CD4-positive, alpha-beta memory T cell (primary cell): ENCODE measurements around the gene SNTB2. TPM values are rescaled to one million over a fixed set of nuclear protein-coding genes. Genes with fewer than 3 reads are reported as not detected.
A peak's percentile ranks its signal among the peaks of the same experiment; 100 is the strongest.

Experiments
- CTCF ChIA-PET: fragments of 350-600 bp; sonication (Branson Sonifier 250); formaldehyde crosslinking; loops from one replicate; lab custom pipeline; 2021; ENCODE audit warnings: inconsistent platforms; ENCODE audit not compliant: partially characterized antibody; lab: Charles Lee
- POLR2A ChIA-PET: fragments of 350-600 bp; sonication (Branson Sonifier 250); formaldehyde crosslinking; loops from one replicate; lab custom pipeline; 2021; ENCODE audit not compliant: partially characterized antibody; lab: Charles Lee
- DNase-seq, 5 donors: peaks; one replicate each; pipeline versions ENCODE4 v3.0.0 to v3.0.0-alpha.2; 2020 to 2022; ENCODE audit warnings: mixed read lengths in 1 of 5
- H3K27ac ChIP-seq: one replicate; pipeline ENCODE4 v1.7.0; 2013; ENCODE audit warnings: low read depth, low read length
- H3K27me3 ChIP-seq: 2 replicates; pipeline ENCODE4 v1.7.0; 2013; ENCODE audit warnings: mild to moderate bottlenecking, low read length, moderate library complexity; ENCODE audit not compliant: insufficient read depth
- H3K36me3 ChIP-seq: 2 replicates; pipeline ENCODE4 v1.7.0; 2013; ENCODE audit warnings: mild to moderate bottlenecking, low read length, moderate library complexity; ENCODE audit not compliant: insufficient read depth
- H3K4me1 ChIP-seq: 2 replicates; pipeline ENCODE4 v1.7.0; 2013; ENCODE audit warnings: mild to moderate bottlenecking, low read length, moderate library complexity; ENCODE audit not compliant: insufficient read depth
- H3K4me3 ChIP-seq, 2 donors: one replicate each; pipeline ENCODE4 v1.7.0; 2013; ENCODE audit warnings: low read length in 2 of 2, mild to moderate bottlenecking in 1 of 2
- H3K9me3 ChIP-seq, 2 donors: one replicate each; pipeline ENCODE4 v1.7.0; 2013; ENCODE audit warnings: low read length in 2 of 2, control low read depth in 1 of 2; ENCODE audit not compliant: control insufficient read depth in 1 of 2
- H3K27ac Mint-ChIP-seq, 7 donors: one replicate each; pipeline ENCODE4 v1.8.0; 2020 to 2021; ENCODE audit warnings: mixed read lengths in 7 of 7, mild to moderate bottlenecking in 6 of 7, inconsistent platforms in 3 of 7, moderate library complexity in 3 of 7
- H3K27me3 Mint-ChIP-seq, 2 donors: one replicate each; pipeline ENCODE4 v1.8.0; 2020 to 2021; ENCODE audit warnings: mixed read lengths in 2 of 2
- H3K36me3 Mint-ChIP-seq, 2 donors: one replicate each; pipeline ENCODE4 v1.8.0; 2020 to 2021; ENCODE audit warnings: mixed read lengths in 2 of 2, inconsistent platforms in 1 of 2, mild to moderate bottlenecking in 1 of 2
- H3K4me1 Mint-ChIP-seq, 4 donors: one replicate each; pipeline ENCODE4 v1.8.0; 2020 to 2021; ENCODE audit warnings: mixed read lengths in 4 of 4, mild to moderate bottlenecking in 1 of 4
- H3K4me3 Mint-ChIP-seq, 8 donors: one replicate each; pipeline ENCODE4 v1.8.0; 2020 to 2021; ENCODE audit warnings: mixed read lengths in 8 of 8, mild to moderate bottlenecking in 7 of 8, moderate library complexity in 6 of 8, inconsistent platforms in 3 of 8
- H3K9me3 Mint-ChIP-seq, 8 donors: one replicate each; pipeline ENCODE4 v1.8.0; 2020 to 2021; ENCODE audit warnings: mixed read lengths in 8 of 8, mild to moderate bottlenecking in 5 of 8, inconsistent platforms in 3 of 8, moderate library complexity in 1 of 8
- intact Hi-C: fragments of 100-400 bp; cut with micrococcal nuclease; formaldehyde crosslinking; loops from one replicate; pipeline ENCODE4 v1.15.1; 2023
- polyA plus RNA-seq, 2 donors: library from polyadenylated mRNA; unstranded; fragments of 300-500 nt; fragmentation: Illumina TruSeq; gene quantifications; one replicate each; pipeline ENCODE4 v1.2.3, GENCODE V29; 2021
- total RNA-seq, 2 experiments: library from RNA; stranded (reverse); gene quantifications; one replicate each; pipeline ENCODE4 v1.2.3, GENCODE V29; 2021

SNTB2 gene
- total and polyA plus RNA-seq, 4 experiments from 2014 or later, result 4.5 to 21.2 (median 17.3) TPM

DNA sequence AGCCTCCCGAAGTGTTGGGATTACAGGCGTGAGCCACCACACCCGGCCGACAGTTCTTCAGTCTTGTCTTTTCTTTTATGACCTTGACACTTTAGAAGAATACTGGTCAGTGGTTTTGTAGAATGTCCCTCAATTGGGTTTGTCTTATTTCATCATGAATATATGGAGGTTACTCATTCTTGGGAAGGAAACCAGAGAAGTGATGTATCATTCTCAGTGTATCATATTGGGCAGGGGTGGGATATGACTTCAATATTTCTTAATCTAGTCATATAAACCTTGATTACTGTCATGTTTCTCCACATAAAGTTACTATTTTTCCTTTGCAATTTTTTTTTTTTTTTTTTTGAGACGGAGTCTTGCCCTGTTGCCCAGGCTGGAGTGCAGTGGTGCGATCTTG lies 36.9 kb downstream of the SNTB2 start:
- no peaks in the 10 kb centered on the region for H3K27me3 Mint-ChIP-seq
- DNase-seq, result no peak
- CTCF ChIA-PET, result no interaction called here

GRCh38 chr16:69225121-69225520 lies 38.2 kb downstream of the SNTB2 start:
- Histone ChIP-seq H3K27ac (no peak overlapping the region), H3K36me3 (no peaks in the 10 kb centered on the region), H3K9me3 (no peaks in the 10 kb centered on the region), H3K4me1 (no peaks in the 10 kb centered on the region), H3K27me3 (no peaks in the 10 kb centered on the region), H3K4me3 (no peak overlapping the region)
- H3K4me1 Mint-ChIP-seq, result peaks cover 3 to 8% (median 8%) of the 10 kb centered on the region in 4 donors
- DNase-seq, result no peak
- peaks cover 0 to 1% of the 10 kb centered on the region in 2 donors for H3K36me3 Mint-ChIP-seq
- CTCF ChIA-PET, result interaction anchor here (0.6 to 1.5 kb wide), 2 partner anchors 13 to 21 kb away, joined by 3 read pairs; no protein-coding TSS in a partner anchor
- H3K27me3 Mint-ChIP-seq, result no peaks in the 10 kb centered on the region
- POLR2A ChIA-PET, result no interaction called here
- H3K27ac Mint-ChIP-seq, result no peak overlapping the region
- H3K4me3 Mint-ChIP-seq, result no peak overlapping the region
- intact Hi-C loops, result no loop called here
- H3K9me3 Mint-ChIP-seq, result no peaks in the 10 kb centered on the region

More for the DNA sequence above, 36.9 kb downstream of the SNTB2 start:
- Histone ChIP-seq H3K27ac (no peak overlapping the region), H3K36me3 (no peaks in the 10 kb centered on the region), H3K27me3 (no peaks in the 10 kb centered on the region), H3K4me1 (no peaks in the 10 kb centered on the region), H3K9me3 (no peaks in the 10 kb centered on the region), H3K4me3 (no peak overlapping the region)
- peak overlapping the region in 1 of 7 donors; percentile 48 for H3K27ac Mint-ChIP-seq
- peaks cover 3 to 14% (median 13%) of the 10 kb centered on the region in 4 donors for H3K4me1 Mint-ChIP-seq
- intact Hi-C loops, result no loop called here
- H3K9me3 Mint-ChIP-seq, result no peaks in the 10 kb centered on the region
- H3K36me3 Mint-ChIP-seq, result peaks cover 0 to 1% of the 10 kb centered on the region in 2 donors
- POLR2A ChIA-PET, result no interaction called here
- H3K4me3 Mint-ChIP-seq, result no peak overlapping the region

GRCh38 chr16:69233124-69233523 lies 46.2 kb downstream of the SNTB2 start:
- DNase-seq, result no peak
- no peak overlapping the region for H3K4me3 Mint-ChIP-seq
- H3K27me3 Mint-ChIP-seq, result no peaks in the 10 kb centered on the region
- H3K36me3 Mint-ChIP-seq, result peaks cover 0 to 1% of the 10 kb centered on the region in 2 donors
- H3K27ac Mint-ChIP-seq, result no peak overlapping the region
- ChIA-PET CTCF (no interaction called here), POLR2A (no interaction called here)
- Histone ChIP-seq H3K27me3 (no peaks in the 10 kb centered on the region), H3K36me3 (no peaks in the 10 kb centered on the region), H3K9me3 (no peaks in the 10 kb centered on the region), H3K4me3 (no peak overlapping the region), H3K27ac (no peak overlapping the region), H3K4me1 (no peaks in the 10 kb centered on the region)
- H3K9me3 Mint-ChIP-seq, result no peaks in the 10 kb centered on the region
- intact Hi-C loops, result no loop called here
- H3K4me1 Mint-ChIP-seq, result peaks cover 0 to 8% (median 4%) of the 10 kb centered on the region in 4 donors

GRCh38 chr16:69234460-69234859 lies 47.5 kb downstream of the SNTB2 start:
- H3K4me1 Mint-ChIP-seq, result peaks cover 0 to 8% (median 2%) of the 10 kb centered on the region in 4 donors
- intact Hi-C loops, result no loop called here
- H3K27me3 Mint-ChIP-seq, result no peaks in the 10 kb centered on the region
- no peak overlapping the region for H3K4me3 ChIP-seq
- POLR2A ChIA-PET, result no interaction called here
- no peak overlapping the region for H3K27ac ChIP-seq
- H3K4me1 ChIP-seq, result no peaks in the 10 kb centered on the region
- no peaks in the 10 kb centered on the region for H3K9me3 ChIP-seq
- no peaks in the 10 kb centered on the region for H3K36me3 ChIP-seq
- no peaks in the 10 kb centered on the region for H3K9me3 Mint-ChIP-seq
- no peaks in the 10 kb centered on the region for H3K27me3 ChIP-seq
- DNase-seq, result no peak
- H3K36me3 Mint-ChIP-seq, result no peaks in the 10 kb centered on the region
- no peak overlapping the region for H3K4me3 Mint-ChIP-seq
- no peak overlapping the region for H3K27ac Mint-ChIP-seq
- CTCF ChIA-PET, result no interaction called here

DNA sequence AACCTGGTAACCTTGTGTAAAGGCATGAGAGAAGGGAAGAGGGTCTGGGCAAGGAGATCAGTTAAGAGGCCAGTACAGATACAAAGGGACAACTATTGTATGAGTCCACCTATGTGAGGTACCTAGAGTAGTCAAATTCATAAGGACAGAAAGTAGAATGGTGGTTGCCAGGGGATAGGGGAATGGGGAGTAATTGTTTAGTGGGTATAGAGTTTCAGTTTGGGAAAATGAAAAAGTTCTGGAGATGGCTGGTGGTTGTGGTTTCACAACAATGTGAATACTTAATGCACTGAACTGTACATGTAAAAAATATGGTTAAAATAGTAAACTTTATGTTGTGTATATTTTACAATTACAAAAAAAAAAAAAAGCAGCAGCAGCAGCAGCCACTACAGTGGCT lies 49.4 kb downstream of the SNTB2 start:
- H3K27me3 Mint-ChIP-seq, result no peaks in the 10 kb centered on the region
- no peaks in the 10 kb centered on the region for H3K36me3 ChIP-seq
- DNase-seq, result no peak
- POLR2A ChIA-PET, result no interaction called here
- no peak overlapping the region for H3K27ac Mint-ChIP-seq
- H3K27me3 ChIP-seq, result no peaks in the 10 kb centered on the region
- H3K9me3 ChIP-seq, result no peaks in the 10 kb centered on the region
- no peaks in the 10 kb centered on the region for H3K4me1 ChIP-seq
- H3K36me3 Mint-ChIP-seq, result peaks cover 0 to 6% of the 10 kb centered on the region in 2 donors
- no peak overlapping the region for H3K4me3 Mint-ChIP-seq
- peaks cover 0 to 13% (median 2%) of the 10 kb centered on the region in 4 donors for H3K4me1 Mint-ChIP-seq
- H3K4me3 ChIP-seq, result no peak overlapping the region
- CTCF ChIA-PET, result no interaction called here
- intact Hi-C loops, result no loop called here
- H3K27ac ChIP-seq, result no peak overlapping the region
- no peaks in the 10 kb centered on the region for H3K9me3 Mint-ChIP-seq

- Mint-ChIP-seq H3K27ac (no peak overlapping the region), H3K9me3 (no peaks in the 10 kb centered on the region), H3K4me1 (peaks cover 0 to 13% (median 2%) of the 10 kb centered on the region in 4 donors), H3K36me3 (peaks cover 0 to 6% of the 10 kb centered on the region in 2 donors), H3K4me3 (no peak overlapping the region), H3K27me3 (no peaks in the 10 kb centered on the region)
- DNase-seq, result no peak
- H3K4me3 ChIP-seq, result no peak overlapping the region
- H3K4me1 ChIP-seq, result no peaks in the 10 kb centered on the region
- intact Hi-C loops, result no loop called here
- CTCF ChIA-PET, result no interaction called here
- POLR2A ChIA-PET, result no interaction called here
- H3K27me3 ChIP-seq, result no peaks in the 10 kb centered on the region
- H3K27ac ChIP-seq, result no peak overlapping the region
- H3K36me3 ChIP-seq, result no peaks in the 10 kb centered on the region
- H3K9me3 ChIP-seq, result no peaks in the 10 kb centered on the region
Measured at GRCh38 chr16:69237296-69237695, 50.3 kb downstream of the SNTB2 start.

GRCh38 chr16:69239851-69240250 lies 52.9 kb downstream of the SNTB2 start:
- H3K27ac ChIP-seq, result no peak overlapping the region
- H3K4me1 ChIP-seq, result no peaks in the 10 kb centered on the region
- H3K36me3 Mint-ChIP-seq, result peaks cover 2 to 6% of the 10 kb centered on the region in 2 donors
- intact Hi-C loops, result no loop called here
- no peaks in the 10 kb centered on the region for H3K36me3 ChIP-seq
- DNase-seq, result no peak
- no peak overlapping the region for H3K4me3 ChIP-seq
- H3K27me3 Mint-ChIP-seq, result no peaks in the 10 kb centered on the region
- ChIA-PET CTCF (interaction anchor here (0.7 kb wide), 1 partner anchor 181 kb away, joined by 3 read pairs; no protein-coding TSS in a partner anchor), POLR2A (no interaction called here)
- no peak overlapping the region for H3K4me3 Mint-ChIP-seq
- no peak overlapping the region for H3K27ac Mint-ChIP-seq
- no peaks in the 10 kb centered on the region for H3K9me3 Mint-ChIP-seq
- no peaks in the 10 kb centered on the region for H3K27me3 ChIP-seq
- no peaks in the 10 kb centered on the region for H3K9me3 ChIP-seq
- H3K4me1 Mint-ChIP-seq, result peaks cover 0 to 10% (median 2%) of the 10 kb centered on the region in 4 donors
